H1 (cell line): Measurements from ENCODE around the gene HBM. TPM values are rescaled to one million over a fixed set of nuclear protein-coding genes. Genes with fewer than 3 reads are reported as not detected.

ENCODE experiments used
- ASH2L ChIP-seq: fragments of 200-600, 300-600 bp; sonication (generic); IDR thresholded peaks from one replicate; pipeline ENCODE4 v1.7.1; 2017; ENCODE audit warnings: low read length
- POLR2A ChIP-seq, 2 experiments: IDR thresholded peaks; 1 replicate in 1 of 2; 2 replicates in 1 of 2; pipeline ENCODE4 v1.6.1; 2011; ENCODE audit warnings: low read depth in 2 of 2, low read length in 2 of 2, mild to moderate bottlenecking in 2 of 2; ENCODE audit errors: control extremely low read depth in 1 of 2
- polyA plus RNA-seq, 7 experiments: library from polyadenylated mRNA; depleted of rRNA in 3 of 7; stranded (reverse) in 5 of 7; unstranded in 2 of 7; fragments of >200 nt in 5 of 7; fragments of 200-250 nt in 2 of 7; gene quantifications; 1 replicate in 5 of 7; 2 replicates in 1 of 7; 4 replicates in 1 of 7; pipeline versions ENCODE4 v1.2.1 to v1.2.3, GENCODE V29; 2011 to 2013; ENCODE audit warnings: missing spikeins in 2 of 7, mixed read lengths in 2 of 7
- total RNA-seq: library from RNA; stranded (reverse); fragmentation: NEBNext Ultra II Directional; extraction: Animal tissue kit (Norgen Biotek cat#: 25700); gene quantifications from 2 replicates; pipeline ENCODE4 v1.2.1, GENCODE V29; 2021
- TF ChIP-seq, protein P1 (sequence below): fragments of 300-600 bp; sonication (generic); IDR thresholded peaks from 2 replicates; pipeline ENCODE4 v1.7.1; 2012; ENCODE audit warnings: low read length, moderate library complexity, mild to moderate bottlenecking, inconsistent platforms; ENCODE audit not compliant: insufficient replicate concordance

The HBM gene
- total and polyA plus RNA-seq, 2 of the 8 experiments (the other 6 are each of a cell fraction or from before 2014, with no cell fraction given) = 0.88 TPM; not detected in 1

DNA sequence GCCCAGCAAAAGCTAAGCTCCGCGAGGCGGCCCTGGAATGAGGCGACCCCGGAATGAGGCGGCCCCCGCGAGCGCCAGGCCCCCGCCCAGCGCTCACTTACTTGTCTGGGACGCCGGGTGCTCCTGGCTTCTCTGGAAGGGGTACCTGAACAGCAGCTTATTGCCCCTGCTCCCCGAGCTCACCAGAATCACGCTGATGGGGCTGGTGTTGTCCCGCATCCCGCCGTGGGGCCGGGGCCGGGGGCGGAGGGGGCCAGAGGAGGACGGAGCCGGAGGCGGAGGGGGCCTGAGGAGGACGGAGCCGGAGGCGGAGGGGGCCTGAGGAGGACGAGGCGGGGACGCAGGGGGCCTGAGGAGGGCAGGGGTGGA lies 27.7 kb upstream of the HBM start (continued):
- TF ChIP-seq, protein P1, sequence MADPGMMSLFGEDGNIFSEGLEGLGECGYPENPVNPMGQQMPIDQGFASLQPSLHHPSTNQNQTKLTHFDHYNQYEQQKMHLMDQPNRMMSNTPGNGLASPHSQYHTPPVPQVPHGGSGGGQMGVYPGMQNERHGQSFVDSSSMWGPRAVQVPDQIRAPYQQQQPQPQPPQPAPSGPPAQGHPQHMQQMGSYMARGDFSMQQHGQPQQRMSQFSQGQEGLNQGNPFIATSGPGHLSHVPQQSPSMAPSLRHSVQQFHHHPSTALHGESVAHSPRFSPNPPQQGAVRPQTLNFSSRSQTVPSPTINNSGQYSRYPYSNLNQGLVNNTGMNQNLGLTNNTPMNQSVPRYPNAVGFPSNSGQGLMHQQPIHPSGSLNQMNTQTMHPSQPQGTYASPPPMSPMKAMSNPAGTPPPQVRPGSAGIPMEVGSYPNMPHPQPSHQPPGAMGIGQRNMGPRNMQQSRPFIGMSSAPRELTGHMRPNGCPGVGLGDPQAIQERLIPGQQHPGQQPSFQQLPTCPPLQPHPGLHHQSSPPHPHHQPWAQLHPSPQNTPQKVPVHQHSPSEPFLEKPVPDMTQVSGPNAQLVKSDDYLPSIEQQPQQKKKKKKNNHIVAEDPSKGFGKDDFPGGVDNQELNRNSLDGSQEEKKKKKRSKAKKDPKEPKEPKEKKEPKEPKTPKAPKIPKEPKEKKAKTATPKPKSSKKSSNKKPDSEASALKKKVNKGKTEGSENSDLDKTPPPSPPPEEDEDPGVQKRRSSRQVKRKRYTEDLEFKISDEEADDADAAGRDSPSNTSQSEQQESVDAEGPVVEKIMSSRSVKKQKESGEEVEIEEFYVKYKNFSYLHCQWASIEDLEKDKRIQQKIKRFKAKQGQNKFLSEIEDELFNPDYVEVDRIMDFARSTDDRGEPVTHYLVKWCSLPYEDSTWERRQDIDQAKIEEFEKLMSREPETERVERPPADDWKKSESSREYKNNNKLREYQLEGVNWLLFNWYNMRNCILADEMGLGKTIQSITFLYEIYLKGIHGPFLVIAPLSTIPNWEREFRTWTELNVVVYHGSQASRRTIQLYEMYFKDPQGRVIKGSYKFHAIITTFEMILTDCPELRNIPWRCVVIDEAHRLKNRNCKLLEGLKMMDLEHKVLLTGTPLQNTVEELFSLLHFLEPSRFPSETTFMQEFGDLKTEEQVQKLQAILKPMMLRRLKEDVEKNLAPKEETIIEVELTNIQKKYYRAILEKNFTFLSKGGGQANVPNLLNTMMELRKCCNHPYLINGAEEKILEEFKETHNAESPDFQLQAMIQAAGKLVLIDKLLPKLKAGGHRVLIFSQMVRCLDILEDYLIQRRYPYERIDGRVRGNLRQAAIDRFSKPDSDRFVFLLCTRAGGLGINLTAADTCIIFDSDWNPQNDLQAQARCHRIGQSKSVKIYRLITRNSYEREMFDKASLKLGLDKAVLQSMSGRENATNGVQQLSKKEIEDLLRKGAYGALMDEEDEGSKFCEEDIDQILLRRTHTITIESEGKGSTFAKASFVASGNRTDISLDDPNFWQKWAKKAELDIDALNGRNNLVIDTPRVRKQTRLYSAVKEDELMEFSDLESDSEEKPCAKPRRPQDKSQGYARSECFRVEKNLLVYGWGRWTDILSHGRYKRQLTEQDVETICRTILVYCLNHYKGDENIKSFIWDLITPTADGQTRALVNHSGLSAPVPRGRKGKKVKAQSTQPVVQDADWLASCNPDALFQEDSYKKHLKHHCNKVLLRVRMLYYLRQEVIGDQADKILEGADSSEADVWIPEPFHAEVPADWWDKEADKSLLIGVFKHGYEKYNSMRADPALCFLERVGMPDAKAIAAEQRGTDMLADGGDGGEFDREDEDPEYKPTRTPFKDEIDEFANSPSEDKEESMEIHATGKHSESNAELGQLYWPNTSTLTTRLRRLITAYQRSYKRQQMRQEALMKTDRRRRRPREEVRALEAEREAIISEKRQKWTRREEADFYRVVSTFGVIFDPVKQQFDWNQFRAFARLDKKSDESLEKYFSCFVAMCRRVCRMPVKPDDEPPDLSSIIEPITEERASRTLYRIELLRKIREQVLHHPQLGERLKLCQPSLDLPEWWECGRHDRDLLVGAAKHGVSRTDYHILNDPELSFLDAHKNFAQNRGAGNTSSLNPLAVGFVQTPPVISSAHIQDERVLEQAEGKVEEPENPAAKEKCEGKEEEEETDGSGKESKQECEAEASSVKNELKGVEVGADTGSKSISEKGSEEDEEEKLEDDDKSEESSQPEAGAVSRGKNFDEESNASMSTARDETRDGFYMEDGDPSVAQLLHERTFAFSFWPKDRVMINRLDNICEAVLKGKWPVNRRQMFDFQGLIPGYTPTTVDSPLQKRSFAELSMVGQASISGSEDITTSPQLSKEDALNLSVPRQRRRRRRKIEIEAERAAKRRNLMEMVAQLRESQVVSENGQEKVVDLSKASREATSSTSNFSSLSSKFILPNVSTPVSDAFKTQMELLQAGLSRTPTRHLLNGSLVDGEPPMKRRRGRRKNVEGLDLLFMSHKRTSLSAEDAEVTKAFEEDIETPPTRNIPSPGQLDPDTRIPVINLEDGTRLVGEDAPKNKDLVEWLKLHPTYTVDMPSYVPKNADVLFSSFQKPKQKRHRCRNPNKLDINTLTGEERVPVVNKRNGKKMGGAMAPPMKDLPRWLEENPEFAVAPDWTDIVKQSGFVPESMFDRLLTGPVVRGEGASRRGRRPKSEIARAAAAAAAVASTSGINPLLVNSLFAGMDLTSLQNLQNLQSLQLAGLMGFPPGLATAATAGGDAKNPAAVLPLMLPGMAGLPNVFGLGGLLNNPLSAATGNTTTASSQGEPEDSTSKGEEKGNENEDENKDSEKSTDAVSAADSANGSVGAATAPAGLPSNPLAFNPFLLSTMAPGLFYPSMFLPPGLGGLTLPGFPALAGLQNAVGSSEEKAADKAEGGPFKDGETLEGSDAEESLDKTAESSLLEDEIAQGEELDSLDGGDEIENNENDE = no peak
- no peak for TF ChIP-seq POLR2A (IDR thresholded peaks at IDR 0.05; ENCODE audit: control extremely low read depth in 1 of 2, low read depth in 2 of 2, low read length in 2 of 2)
- no peak for TF ChIP-seq ASH2L
